IMR-90 (cell line): ENCODE results near the gene SPECC1L. TPM values are rescaled to one million over a fixed set of nuclear protein-coding genes. Genes with fewer than 3 reads are reported as not detected.

Source experiments
- ATAC-seq: fragments of 200-7000 bp; cut with Tn5 transposase; 2 replicates; pipeline ENCODE4 v1.9.1; 2020; ENCODE audit warnings: low read depth, mild to moderate bottlenecking, moderate library complexity
- BruUV-seq: library from RNA; stranded (reverse); fragments of 400-500 nt; replicated peaks from 2 replicates; lab custom pipeline; 2021; lab: Mats Ljungman, UMichigan
- CTCF ChIA-PET: fragments of 300-600 bp; formaldehyde crosslinking; extraction: SDS; loops from one replicate; lab custom pipeline; 2021; ENCODE audit warnings: antibody characterized with exemption; lab: Yijun Ruan, JAX
- POLR2A ChIA-PET: fragments of 300-600 bp; sonication (Branson Sonifier 250); formaldehyde crosslinking; loops from one replicate; lab custom pipeline; 2022; ENCODE audit warnings: antibody characterized with exemption; ENCODE audit not compliant: unreplicated experiment; lab: Charles Lee
- DNase-seq: peaks from one replicate; pipeline ENCODE4 v3.0.0; 2013
- H2AFZ ChIP-seq: replicated peaks from 2 replicates; pipeline ENCODE3; 2013; ENCODE audit warnings: low read length, mild to moderate bottlenecking; ENCODE audit not compliant: poor library complexity
- H2AK5ac ChIP-seq: 2 replicates; pipeline ENCODE4 v1.6.1; 2013; ENCODE audit warnings: low read depth, low read length, inconsistent platforms
- H2AK9ac ChIP-seq: replicated peaks from 2 replicates; pipeline ENCODE3; 2013; ENCODE audit warnings: mild to moderate bottlenecking, low read depth, low read length, moderate library complexity; ENCODE audit not compliant: poor library complexity
- H2BK120ac ChIP-seq: 2 replicates; pipeline ENCODE4 v1.6.1; 2013; ENCODE audit warnings: low read depth, low read length, inconsistent platforms
- H2BK15ac ChIP-seq: 3 replicates; pipeline ENCODE4 v1.6.1; 2013; ENCODE audit warnings: low read depth, low read length, inconsistent platforms
- H2BK20ac ChIP-seq: 2 replicates; pipeline ENCODE4 v1.6.1; 2013; ENCODE audit warnings: low read depth, mild to moderate bottlenecking, inconsistent platforms, low read length, moderate library complexity
- H2BK5ac ChIP-seq: 2 replicates; pipeline ENCODE4 v1.6.1; 2013; ENCODE audit warnings: mild to moderate bottlenecking, low read depth, low read length, inconsistent platforms; ENCODE audit not compliant: poor library complexity, severe bottlenecking
- H3K14ac ChIP-seq: replicated peaks from 2 replicates; pipeline ENCODE4 v1.6.1; 2013; ENCODE audit warnings: low read depth, low read length, inconsistent platforms
- H3K18ac ChIP-seq: 2 replicates; pipeline ENCODE4 v1.6.1; 2013; ENCODE audit warnings: low read depth, low read length, control low read depth
- H3K23ac ChIP-seq: 2 replicates; pipeline ENCODE4 v1.6.1; 2013; ENCODE audit warnings: low read depth, low read length, inconsistent platforms
- H3K27ac ChIP-seq: 2 replicates; pipeline ENCODE4 v1.5.1; 2013; ENCODE audit warnings: mild to moderate bottlenecking, control low read depth, low read length; ENCODE audit not compliant: insufficient read depth
- H3K27me3 ChIP-seq: 2 replicates; pipeline ENCODE4 v1.6.1; 2013; ENCODE audit warnings: low read length; ENCODE audit not compliant: control insufficient read depth, insufficient read depth
- H3K36me3 ChIP-seq: 2 replicates; pipeline ENCODE4 v1.6.1; 2013; ENCODE audit warnings: low read length, mixed read lengths; ENCODE audit not compliant: control insufficient read depth, insufficient read depth
- H3K4ac ChIP-seq: 2 replicates; pipeline ENCODE4 v1.6.1; 2013; ENCODE audit warnings: low read depth, low read length, inconsistent platforms
- H3K4me1 ChIP-seq: 2 replicates; pipeline ENCODE4 v1.6.1; 2013; ENCODE audit warnings: low read length, mixed read lengths; ENCODE audit not compliant: control insufficient read depth, insufficient read depth
- H3K4me2 ChIP-seq: 2 replicates; pipeline ENCODE4 v1.6.1; 2013; ENCODE audit warnings: low read depth, mild to moderate bottlenecking, control low read depth, low read length, moderate library complexity
- H3K4me3 ChIP-seq: 2 replicates; pipeline ENCODE4 v1.5.1; 2013; ENCODE audit warnings: low read depth, mild to moderate bottlenecking, control low read depth, low read length, moderate library complexity; ENCODE audit not compliant: insufficient read depth
- H3K56ac ChIP-seq: 2 replicates; pipeline ENCODE4 v1.6.1; 2013; ENCODE audit warnings: low read length, inconsistent platforms; ENCODE audit not compliant: insufficient read depth; ENCODE audit errors: extremely low read depth
- H3K79me1 ChIP-seq, 2 experiments: 2 replicates each; pipeline ENCODE4 v1.6.1; 2013; ENCODE audit warnings: low read length in 2 of 2, inconsistent platforms in 1 of 2, low read depth in 1 of 2
- H3K9ac ChIP-seq: 2 replicates; pipeline ENCODE4 v1.6.1; 2013; ENCODE audit warnings: low read depth, low read length, control low read depth
- H3K9me1 ChIP-seq: 2 replicates; pipeline ENCODE4 v1.6.1; 2013; ENCODE audit warnings: low read length, inconsistent platforms; ENCODE audit not compliant: insufficient read depth
- H3K9me3 ChIP-seq: 2 replicates; pipeline ENCODE4 v1.6.1; 2013; ENCODE audit warnings: low read length; ENCODE audit not compliant: control insufficient read depth, insufficient read depth
- H4K20me1 ChIP-seq: 2 replicates; pipeline ENCODE4 v1.6.1; 2013; ENCODE audit warnings: low read length, inconsistent platforms; ENCODE audit not compliant: insufficient read depth
- H4K5ac ChIP-seq: 2 replicates; pipeline ENCODE4 v1.6.1; 2013; ENCODE audit warnings: mild to moderate bottlenecking, low read depth, low read length, control low read depth
- H4K8ac ChIP-seq, 2 experiments: 2 replicates each; pipeline ENCODE4 v1.6.1; 2013; ENCODE audit warnings: low read depth in 2 of 2, low read length in 2 of 2, control low read depth in 1 of 2, inconsistent platforms in 1 of 2
- H4K91ac ChIP-seq: 2 replicates; pipeline ENCODE4 v1.6.1; 2013; ENCODE audit warnings: low read depth, low read length, inconsistent platforms; ENCODE audit not compliant: insufficient read depth
- BHLHE40 ChIP-seq: fragments of 150-350 bp; IDR thresholded peaks from 2 replicates; pipeline ENCODE4 v1.6.1; 2016; ENCODE audit warnings: mild to moderate bottlenecking, low read depth, low read length
- CEBPB ChIP-seq: IDR thresholded peaks from 2 replicates; pipeline ENCODE4 v1.6.1; 2012; ENCODE audit warnings: low read depth, low read length, improper control_type of control experiment
- CHD1 ChIP-seq: IDR thresholded peaks from 2 replicates; pipeline ENCODE4 v1.6.1; 2012; ENCODE audit warnings: low read depth, low read length, improper control_type of control experiment
- FOS ChIP-seq: fragments of 150-350 bp; IDR thresholded peaks from 2 replicates; pipeline ENCODE4 v1.6.1; 2016; ENCODE audit warnings: low read depth, low read length
- MAFK ChIP-seq: IDR thresholded peaks from 2 replicates; pipeline ENCODE4 v1.6.1; 2012; ENCODE audit warnings: low read depth, low read length, improper control_type of control experiment
- MAZ ChIP-seq: IDR thresholded peaks from 2 replicates; pipeline ENCODE4 v1.6.1; 2012; ENCODE audit warnings: low read depth, mild to moderate bottlenecking, low read length, improper control_type of control experiment, moderate library complexity, borderline replicate concordance
- MXI1 ChIP-seq: IDR thresholded peaks from 2 replicates; pipeline ENCODE4 v1.6.1; 2012; ENCODE audit warnings: low read depth, mild to moderate bottlenecking, low read length, moderate library complexity, borderline replicate concordance
- NFE2L2 ChIP-seq: fragments of 150-350 bp; IDR thresholded peaks from 2 replicates; pipeline ENCODE4 v1.6.1; 2016; ENCODE audit warnings: low read depth, mild to moderate bottlenecking, low read length
- POLR2A ChIP-seq: IDR thresholded peaks from 2 replicates; pipeline ENCODE4 v1.6.1; 2012; ENCODE audit warnings: mild to moderate bottlenecking, low read depth, low read length
- RAD21 ChIP-seq: IDR thresholded peaks from 2 replicates; pipeline ENCODE4 v1.6.1; 2012; ENCODE audit warnings: low read length, improper control_type of control experiment
- RCOR1 ChIP-seq: IDR thresholded peaks from 2 replicates; pipeline ENCODE4 v1.6.1; 2012; ENCODE audit warnings: mild to moderate bottlenecking, low read length, improper control_type of control experiment; ENCODE audit not compliant: insufficient replicate concordance
- RFX5 ChIP-seq: IDR thresholded peaks from 2 replicates; pipeline ENCODE4 v1.8.0; 2012; ENCODE audit warnings: low read depth, mild to moderate bottlenecking, low read length, moderate library complexity
- SMC3 ChIP-seq: fragments of 150-350 bp; IDR thresholded peaks from 2 replicates; pipeline ENCODE4 v1.6.1; 2016; ENCODE audit warnings: low read depth, mild to moderate bottlenecking, antibody characterized with exemption, low read length, moderate library complexity
- WGBS, 2 experiments: methylation state at CpG; one replicate each; pipeline versions ENCODE4 v1.1.5 to v1.1.7; 2013; ENCODE audit warnings: missing lambda C conversion rate in 2 of 2; ENCODE audit not compliant: insufficient read length in 1 of 2; ENCODE audit errors: extremely low coverage in 2 of 2; 5-methylcytosine and 5-hydroxymethylcytosine counted together
- dilution Hi-C: fragments of 300-500 bp; cut with HindIII; formaldehyde crosslinking; loops from one replicate; pipeline ENCODE4 v1.14.3; 2018; ENCODE audit warnings: low sequenced_read_pairs; ENCODE audit not compliant: unreplicated experiment
- in situ Hi-C: fragments of 300-500 bp; cut with MboI; formaldehyde crosslinking; loops from 3 replicates; pipeline ENCODE4 v1.14.3; 2019; ENCODE audit warnings: low sequenced_read_pairs, inconsistent platforms, mixed read lengths
- intact Hi-C: fragments of 100-400 bp; cut with micrococcal nuclease; formaldehyde crosslinking; loops from 2 replicates; pipeline ENCODE4 v1.10.0; 2022
- polyA plus RNA-seq, 3 experiments: library from polyadenylated mRNA; depleted of rRNA; stranded (reverse); fragments of >200 nt; gene quantifications; 2 replicates each; pipeline ENCODE4 v1.2.3, GENCODE V29; 2012; ENCODE audit warnings: low replicate concordance in 1 of 3
- total RNA-seq: library from RNA; depleted of rRNA; stranded (reverse); fragments of >200 nt; gene quantifications from 2 replicates; pipeline ENCODE4 v1.2.3, GENCODE V29; 2012
- TF ChIP-seq, protein P1 (sequence below): fragments of 150-350 bp; IDR thresholded peaks from 2 replicates; pipeline ENCODE4 v1.6.1; 2017; ENCODE audit warnings: mild to moderate bottlenecking, antibody characterized with exemption, low read length, low read depth
- TF ChIP-seq, protein P2 (sequence below): conservative IDR thresholded peaks from 2 replicates; pipeline ENCODE4 v1.5.1; 2012; ENCODE audit warnings: mild to moderate bottlenecking, low read depth, low read length, improper control_type of control experiment
- TF ChIP-seq, protein P3 (sequence below): fragments of 150-350 bp; IDR thresholded peaks from 2 replicates; pipeline ENCODE4 v1.6.1; 2016; ENCODE audit warnings: low read depth, mild to moderate bottlenecking, low read length, moderate library complexity, borderline replicate concordance

SPECC1L gene
- total and polyA plus RNA-seq, 2 of the 4 experiments (the other 2 are of a cell fraction), result 18.7 to 44.1 TPM

DNA sequence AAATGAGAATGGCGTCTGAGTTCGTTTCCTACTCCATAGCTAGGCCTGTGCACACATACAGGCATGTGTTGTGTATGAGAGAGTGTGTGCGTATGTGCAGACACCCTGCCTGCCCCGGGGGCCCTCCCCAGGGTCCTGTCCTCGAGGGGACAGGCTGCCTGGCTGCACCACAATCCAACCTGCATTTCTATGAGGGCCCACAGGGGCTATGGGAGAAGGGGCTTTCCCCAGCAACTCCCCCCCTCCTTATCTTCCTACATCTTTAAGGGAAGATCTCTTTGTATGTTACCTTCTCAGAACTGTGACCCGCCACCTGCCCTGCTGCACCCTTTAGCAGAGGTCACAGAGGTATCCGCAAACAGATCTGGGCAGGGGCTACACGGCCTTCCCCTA, 171.7 kb downstream of the SPECC1L start:
- Histone ChIP-seq H3K4ac (no peak overlapping the region), H4K5ac (no peak overlapping the region), H4K91ac (no peak overlapping the region), H3K9me3 (no peaks in the 10 kb centered on the region), H4K8ac (no peak overlapping the region), H2BK20ac (no peak overlapping the region), H3K4me2 (no peak overlapping the region), H2AK9ac (no peak overlapping the region), H2BK120ac (no peak overlapping the region), H2AK5ac (no peak overlapping the region), H3K36me3 (no peaks in the 10 kb centered on the region), H3K14ac (no peak overlapping the region), H2BK15ac (no peak overlapping the region), H3K18ac (no peak overlapping the region), H3K23ac (no peak overlapping the region), H3K9me1 (0 out of 2 replicates have a peak, but pooled peaks cover 3% of the 10 kb centered on the region), H3K79me1 (no peaks in the 10 kb centered on the region), H4K20me1 (no peaks in the 10 kb centered on the region), H3K9ac (no peak overlapping the region), H3K4me1 (peaks cover 6% of the 10 kb centered on the region), H3K27me3 (peaks cover 4% of the 10 kb centered on the region; the same call in 1 of the 2 replicates), H2BK5ac (no peak overlapping the region), H3K4me3 (no peak overlapping the region), H3K27ac (no peak overlapping the region), H3K56ac (no peak overlapping the region), H2AFZ (no peak overlapping the region)
- in situ Hi-C loops (no loop called here), intact Hi-C loops (no loop called here), dilution Hi-C loops (no loop called here)
- DNase-seq (no peak), ATAC-seq (no peak)
- WGBS, 2 experiments, result no CpG with 5 or more reads among the region's 8 CpGs
- TF ChIP-seq BHLHE40 (no peak), NFE2L2 (no peak), FOS (no peak), MAFK (no peak), RCOR1 (no peak), CHD1 (no peak), RAD21 (no peak), MXI1 (no peak), MAZ (no peak), POLR2A (no peak), CEBPB (no peak), RFX5 (no peak), SMC3 (no peak)
- TF ChIP-seq, protein P1, sequence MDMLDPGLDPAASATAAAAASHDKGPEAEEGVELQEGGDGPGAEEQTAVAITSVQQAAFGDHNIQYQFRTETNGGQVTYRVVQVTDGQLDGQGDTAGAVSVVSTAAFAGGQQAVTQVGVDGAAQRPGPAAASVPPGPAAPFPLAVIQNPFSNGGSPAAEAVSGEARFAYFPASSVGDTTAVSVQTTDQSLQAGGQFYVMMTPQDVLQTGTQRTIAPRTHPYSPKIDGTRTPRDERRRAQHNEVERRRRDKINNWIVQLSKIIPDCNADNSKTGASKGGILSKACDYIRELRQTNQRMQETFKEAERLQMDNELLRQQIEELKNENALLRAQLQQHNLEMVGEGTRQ, result no peak
- TF ChIP-seq, protein P2, sequence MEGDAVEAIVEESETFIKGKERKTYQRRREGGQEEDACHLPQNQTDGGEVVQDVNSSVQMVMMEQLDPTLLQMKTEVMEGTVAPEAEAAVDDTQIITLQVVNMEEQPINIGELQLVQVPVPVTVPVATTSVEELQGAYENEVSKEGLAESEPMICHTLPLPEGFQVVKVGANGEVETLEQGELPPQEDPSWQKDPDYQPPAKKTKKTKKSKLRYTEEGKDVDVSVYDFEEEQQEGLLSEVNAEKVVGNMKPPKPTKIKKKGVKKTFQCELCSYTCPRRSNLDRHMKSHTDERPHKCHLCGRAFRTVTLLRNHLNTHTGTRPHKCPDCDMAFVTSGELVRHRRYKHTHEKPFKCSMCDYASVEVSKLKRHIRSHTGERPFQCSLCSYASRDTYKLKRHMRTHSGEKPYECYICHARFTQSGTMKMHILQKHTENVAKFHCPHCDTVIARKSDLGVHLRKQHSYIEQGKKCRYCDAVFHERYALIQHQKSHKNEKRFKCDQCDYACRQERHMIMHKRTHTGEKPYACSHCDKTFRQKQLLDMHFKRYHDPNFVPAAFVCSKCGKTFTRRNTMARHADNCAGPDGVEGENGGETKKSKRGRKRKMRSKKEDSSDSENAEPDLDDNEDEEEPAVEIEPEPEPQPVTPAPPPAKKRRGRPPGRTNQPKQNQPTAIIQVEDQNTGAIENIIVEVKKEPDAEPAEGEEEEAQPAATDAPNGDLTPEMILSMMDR, result no peak
- TF ChIP-seq, protein P3, sequence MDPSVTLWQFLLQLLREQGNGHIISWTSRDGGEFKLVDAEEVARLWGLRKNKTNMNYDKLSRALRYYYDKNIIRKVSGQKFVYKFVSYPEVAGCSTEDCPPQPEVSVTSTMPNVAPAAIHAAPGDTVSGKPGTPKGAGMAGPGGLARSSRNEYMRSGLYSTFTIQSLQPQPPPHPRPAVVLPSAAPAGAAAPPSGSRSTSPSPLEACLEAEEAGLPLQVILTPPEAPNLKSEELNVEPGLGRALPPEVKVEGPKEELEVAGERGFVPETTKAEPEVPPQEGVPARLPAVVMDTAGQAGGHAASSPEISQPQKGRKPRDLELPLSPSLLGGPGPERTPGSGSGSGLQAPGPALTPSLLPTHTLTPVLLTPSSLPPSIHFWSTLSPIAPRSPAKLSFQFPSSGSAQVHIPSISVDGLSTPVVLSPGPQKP, result no peak
- ChIA-PET CTCF (no interaction called here), POLR2A (no interaction called here)
- BruUV-seq, result no TSS peak
